Fibroblast of skin of back (primary cell): ENCODE measurements around the gene CR1.
A peak's percentile ranks its signal among the peaks of the same experiment; 100 is the strongest.
"Not testable (repeated sequence)": the region's sequence is repeated elsewhere in the genome, so short reads cannot be mapped to it uniquely, and the experiment has no call there.

Source experiments
- DNase-seq: peaks from one replicate; pipeline ENCODE4 v3.0.0-alpha.2; 2013

The CR1 gene

DNA sequence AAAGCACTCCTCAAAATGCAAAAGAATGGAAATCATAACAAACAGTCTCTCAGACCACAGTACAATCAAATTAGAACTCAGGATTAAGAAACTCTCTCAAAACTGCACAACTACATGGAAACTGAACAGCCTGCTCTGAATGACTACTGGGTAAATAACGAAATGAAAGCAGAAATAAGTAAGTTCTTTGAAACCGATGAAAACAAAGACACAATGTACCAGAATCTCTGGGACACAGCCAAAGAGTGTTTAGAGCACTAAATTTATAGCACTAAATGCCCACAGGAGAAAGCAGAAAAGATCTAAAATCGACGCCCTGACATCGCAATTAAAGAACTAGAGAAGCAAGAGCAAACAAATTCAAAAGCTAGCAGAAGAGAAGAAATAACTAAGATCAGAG lies 95.2 kb downstream of the CR1 start:
- DNase-seq: not testable (repeated sequence)

DNA sequence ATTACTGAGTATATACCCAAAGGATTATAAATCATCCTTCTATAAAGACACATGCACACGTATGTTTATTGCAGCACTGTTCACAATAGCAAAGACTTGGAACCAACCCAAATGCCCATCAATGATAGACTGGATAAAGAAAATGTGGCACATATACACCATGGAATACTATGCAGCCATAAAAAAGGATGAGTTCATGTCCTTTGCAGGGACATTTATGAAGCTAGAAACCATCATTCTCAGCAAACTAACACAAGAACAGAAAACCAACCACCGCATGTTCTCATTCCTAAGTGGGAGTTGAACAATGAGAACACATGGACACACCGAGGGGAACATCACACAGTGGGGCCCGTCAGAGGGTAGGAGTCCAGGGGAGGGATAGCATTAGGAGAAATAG lies 98.1 kb downstream of the CR1 start:
- DNase-seq: not testable (repeated sequence)

DNA sequence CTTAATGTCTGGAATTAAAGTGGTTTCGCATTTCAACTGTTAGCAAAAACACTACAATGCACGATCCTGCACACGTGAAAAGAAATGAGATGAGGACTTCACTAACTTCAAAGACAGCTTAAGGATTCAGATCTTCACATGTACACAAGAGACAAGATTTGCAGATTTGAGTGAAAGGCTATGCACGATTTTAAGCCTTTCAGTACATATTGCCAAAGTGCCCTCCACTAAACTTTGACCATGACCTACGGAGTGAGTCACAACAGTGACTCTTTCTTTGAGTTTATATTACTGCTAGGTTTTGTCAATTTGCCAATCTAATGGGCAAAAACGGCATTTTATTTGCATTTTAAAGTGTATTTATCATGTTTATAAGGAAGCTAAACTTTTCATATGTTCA lies 107.8 kb downstream of the CR1 start:
- DNase-seq: no peak

DNA sequence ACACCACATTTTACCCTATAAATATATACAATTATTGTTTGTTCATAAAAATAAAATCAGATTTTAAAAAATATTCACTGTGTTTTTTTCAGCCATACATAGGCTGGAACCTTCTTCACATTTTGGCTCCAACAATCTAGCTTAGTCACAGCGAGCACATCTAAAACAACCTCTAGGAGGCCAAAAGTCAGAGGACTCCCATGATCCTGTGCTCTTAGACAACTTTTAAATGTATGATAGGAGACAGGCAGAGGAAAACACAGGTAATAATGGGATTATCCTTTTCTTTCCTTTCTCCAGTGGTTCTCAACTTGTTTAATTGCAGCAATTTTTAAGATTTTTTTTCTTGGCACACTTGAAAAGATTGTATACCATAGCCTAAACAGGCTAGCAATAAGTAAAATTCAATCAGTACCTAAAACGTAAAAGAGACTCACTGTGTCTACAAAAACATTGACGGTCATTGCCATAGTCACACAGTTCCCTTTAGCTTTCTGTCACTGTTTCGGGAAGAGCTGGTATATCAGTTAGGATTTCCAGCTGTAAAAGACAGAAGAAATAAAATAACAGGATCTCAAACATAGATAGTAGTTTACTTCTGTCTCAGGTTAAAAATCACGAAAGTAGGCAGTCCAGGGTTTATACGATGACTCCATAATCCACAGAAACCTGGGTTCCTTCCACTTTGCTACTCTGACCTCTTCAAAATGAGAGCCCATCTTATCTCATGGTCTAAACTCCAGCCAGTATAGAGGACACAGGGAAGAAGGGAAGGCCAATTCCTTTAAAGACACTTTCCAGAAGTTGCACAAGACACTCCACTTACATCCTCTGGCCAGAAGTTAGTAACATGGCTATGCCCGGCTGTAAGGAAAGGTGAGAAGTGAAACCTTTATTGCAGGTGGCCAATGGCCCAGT lies 109.7 kb downstream of the CR1 start:
- no peak for DNase-seq

DNA sequence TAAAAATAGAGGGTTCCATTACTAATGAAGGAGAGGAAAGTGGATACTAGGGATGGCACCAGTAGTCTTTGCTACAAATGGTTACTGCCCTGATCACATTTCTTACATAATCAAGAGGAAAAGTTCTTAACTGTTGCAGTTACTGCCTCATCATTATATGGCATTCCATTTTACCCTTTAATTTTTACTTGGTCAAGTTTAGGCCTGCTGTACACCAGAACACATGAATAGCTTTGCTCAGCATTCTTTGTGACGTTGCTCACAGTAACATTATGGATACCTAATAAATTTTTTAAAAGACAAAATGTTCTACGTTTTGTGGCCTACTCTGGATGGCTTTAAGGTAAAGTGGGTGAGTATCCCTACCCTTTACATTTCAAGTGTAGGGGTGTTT lies 110.4 kb downstream of the CR1 start:
- DNase-seq: no peak

DNA sequence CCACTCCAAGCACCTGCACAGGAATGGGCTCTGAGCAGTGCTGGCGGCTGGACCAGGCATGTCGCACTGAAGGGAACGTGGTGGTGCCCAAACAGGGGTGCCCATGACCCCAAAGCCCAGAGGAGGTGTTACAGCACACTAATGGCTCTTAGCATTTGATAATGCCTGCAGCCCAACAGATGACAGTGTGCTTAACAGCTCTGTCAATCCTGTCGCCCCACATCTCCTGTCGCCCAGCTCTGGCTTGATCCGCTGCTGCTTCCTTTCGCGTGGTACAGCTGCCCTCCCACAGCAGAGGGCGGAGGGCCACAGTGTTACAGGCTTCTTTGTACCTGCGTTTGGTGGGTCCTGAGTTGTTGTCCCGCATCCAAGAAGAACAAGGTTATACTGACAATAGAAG lies 116.8 kb downstream of the CR1 start:
- DNase-seq: no peak

DNA sequence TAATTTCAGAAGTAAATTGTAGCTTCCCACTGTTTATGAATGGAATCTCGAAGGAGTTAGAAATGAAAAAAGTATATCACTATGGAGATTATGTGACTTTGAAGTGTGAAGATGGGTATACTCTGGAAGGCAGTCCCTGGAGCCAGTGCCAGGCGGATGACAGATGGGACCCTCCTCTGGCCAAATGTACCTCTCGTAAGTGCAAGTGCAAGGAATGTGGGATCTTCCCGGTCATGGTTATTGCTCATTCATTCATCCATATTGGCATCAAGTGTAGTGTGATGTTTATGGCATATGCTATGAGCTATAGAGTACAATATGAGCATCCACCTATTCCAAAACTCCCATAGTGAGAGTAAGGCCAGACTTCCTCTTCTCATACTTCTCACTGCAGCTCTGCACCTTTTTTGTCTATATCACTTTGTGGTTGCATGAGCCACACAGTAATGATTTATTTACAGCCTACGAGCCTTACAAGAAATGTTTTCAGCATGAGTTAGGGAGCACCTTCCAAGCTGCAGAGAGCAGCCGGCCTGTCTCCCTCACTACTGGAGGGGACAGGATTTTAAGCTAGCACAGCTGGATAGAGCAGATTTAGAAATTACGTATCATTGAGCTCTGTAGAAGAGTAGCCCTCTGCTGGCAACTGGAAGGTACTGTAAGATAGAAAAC lies 124.0 kb downstream of the CR1 start:
- DNase-seq: peak; percentile 43

DNA sequence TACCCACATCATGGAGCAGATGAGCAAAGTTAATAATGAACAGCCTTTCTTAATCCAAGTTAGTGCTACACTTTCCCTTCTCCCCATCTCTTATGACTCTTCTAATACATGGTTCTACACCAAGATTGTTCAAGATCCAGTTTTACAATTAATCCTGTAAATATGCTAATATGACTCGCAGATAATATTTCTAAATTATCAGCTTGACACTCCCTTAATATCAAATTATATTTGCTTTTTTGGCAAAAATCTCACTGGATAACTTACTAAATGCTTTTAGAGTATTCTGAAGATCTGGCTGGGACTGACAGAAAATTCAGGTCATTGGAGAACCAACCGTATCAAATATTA lies 124.6 kb downstream of the CR1 start:
- DNase-seq: no peak

DNA sequence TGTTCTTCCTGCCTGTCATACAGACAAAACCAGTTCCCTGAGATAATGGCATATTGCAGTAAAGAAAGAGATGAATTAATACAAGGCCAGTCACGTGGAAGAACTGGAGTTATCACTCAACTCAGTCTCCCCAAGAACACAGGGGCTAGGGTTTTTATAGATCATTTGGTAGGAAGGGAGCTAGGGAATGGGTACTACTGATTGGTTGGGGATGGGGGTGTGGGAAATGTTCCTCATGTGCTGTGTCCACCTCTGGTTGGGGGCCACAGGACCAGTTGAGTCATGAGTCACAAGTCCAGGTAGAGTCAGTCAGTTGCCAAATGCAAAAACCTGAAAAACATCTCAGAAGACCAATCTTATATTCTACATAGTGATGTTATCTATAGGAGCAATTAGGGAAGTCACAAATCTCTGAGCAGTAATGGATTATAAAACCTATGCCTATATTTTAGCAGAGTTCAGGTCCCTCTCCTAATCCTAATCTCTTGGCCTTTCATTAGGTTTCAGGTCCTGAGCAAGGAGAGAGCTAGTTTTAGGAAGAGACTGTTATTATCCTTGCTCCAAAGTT lies 129.6 kb downstream of the CR1 start:
- not testable (repeated sequence) for DNase-seq

DNA sequence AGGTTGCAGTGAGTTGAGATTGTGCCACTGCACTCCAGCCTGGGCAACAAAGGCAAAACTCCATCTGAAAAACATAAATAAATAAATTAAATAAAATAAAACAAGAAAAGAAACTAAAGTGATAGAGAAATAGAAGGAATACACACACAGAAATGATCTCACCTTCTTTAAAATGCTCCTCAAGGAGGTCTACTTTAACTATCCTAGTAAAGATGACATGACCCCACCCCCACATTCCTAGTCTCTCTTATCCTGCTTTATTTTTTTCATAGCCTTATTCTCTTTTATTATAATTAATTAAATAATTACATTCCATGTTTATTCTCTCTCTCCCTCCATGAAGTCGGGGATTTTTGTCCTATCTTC lies 131.0 kb downstream of the CR1 start:
- DNase-seq: no peak

DNA sequence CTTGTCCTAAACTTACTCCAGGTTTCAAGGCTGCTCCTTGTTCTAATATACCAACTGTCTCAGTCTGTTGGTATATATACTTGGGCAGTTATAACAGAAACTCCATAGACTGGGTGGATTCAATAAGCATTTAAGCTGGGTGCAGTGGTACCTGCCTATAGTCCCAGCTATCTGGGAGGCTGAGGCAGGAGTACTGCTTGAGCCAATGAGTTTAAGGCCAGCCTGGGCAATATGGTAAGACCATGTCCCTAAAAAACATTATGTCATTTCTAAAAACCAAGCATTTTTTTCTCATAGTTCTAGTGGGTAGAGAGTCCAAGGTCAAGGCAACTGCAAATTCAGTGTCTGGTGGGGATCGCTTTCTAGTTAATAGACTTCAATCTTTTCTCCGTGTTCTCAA lies 131.5 kb downstream of the CR1 start:
- DNase-seq: no peak

DNA sequence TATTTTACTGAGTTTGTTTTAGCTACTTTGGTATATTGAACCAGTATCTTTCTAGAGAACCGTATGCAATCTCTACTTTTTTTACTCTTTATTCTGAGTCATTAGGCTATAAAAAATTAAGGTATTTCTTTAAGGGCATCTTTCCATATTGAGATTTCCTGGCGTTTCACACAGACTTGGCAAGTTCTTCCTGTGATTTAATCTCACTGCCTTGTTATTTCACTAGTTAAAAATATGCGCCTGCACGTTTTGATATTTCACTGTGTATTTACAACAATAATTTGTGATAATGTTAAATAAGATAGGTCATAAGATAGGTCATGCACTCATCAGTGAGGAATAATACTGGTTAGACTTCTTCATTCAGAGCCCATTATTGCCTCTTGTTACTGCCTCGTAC lies 132.8 kb downstream of the CR1 start:
- DNase-seq: no peak

DNA sequence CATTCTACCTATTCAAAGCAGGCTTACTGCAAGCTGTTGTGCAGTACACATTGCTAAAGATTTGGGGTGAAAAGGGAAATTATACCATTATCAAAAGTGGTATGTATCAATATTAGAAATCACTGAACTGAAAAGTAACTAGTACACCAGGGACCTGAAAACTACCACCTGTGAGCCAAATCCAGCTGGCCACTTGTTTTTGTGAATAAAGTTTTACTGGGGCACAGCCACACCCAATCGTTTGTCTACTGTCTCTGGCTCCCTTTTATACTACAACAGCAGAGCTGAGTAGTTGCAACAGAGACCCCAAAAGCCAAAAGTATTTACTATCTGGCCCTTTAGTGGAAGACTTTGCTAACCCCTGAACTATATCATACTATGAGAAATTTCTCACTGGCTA lies 135.2 kb downstream of the CR1 start:
- DNase-seq: no peak

DNA sequence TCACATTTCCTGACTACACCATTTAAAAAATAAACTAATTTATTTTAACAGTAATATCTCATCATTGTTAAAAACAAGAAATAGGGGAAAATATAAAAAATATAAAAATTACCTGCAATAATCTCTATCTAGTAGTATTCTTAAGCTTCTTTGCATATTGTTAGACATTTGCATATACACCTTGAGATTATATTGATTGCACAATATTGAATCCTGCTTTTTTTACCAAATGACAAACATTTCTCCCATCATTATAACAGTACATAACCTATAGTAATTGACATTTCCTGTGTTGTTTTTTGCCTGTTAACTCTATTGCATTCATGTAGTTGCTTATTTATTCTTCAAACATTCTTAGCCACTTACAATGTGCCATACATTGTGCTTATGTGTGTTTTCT lies 137.3 kb downstream of the CR1 start:
- DNase-seq: no peak

DNA sequence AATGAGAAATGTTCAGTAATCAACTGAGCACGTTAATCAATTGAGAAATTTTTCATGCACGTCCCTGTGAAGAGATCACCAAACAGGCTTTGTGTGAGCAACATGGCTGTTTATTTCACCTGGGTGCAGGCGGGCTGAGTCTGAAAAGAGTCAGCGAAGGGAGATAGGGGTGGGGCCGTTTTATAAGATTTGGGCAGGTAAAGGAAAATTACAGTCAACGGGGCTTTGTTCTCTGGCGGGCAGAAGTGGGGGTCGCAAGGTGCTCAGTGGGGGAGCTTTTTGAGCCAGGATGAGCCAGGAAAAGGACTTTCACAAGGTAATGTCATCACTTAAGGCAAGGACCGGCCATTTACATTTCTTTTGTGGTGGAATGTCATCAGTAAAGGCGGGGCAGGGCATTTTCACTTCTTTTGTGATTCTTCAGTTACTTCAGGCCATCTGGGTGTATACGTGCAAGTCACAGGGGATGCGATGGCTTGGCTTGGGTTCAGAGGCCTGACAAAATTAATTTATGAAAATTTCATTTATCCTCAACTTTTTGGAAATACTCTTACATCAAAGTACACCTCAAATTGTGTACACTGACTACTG lies 137.8 kb downstream of the CR1 start:
- DNase-seq: not testable (repeated sequence)

DNA sequence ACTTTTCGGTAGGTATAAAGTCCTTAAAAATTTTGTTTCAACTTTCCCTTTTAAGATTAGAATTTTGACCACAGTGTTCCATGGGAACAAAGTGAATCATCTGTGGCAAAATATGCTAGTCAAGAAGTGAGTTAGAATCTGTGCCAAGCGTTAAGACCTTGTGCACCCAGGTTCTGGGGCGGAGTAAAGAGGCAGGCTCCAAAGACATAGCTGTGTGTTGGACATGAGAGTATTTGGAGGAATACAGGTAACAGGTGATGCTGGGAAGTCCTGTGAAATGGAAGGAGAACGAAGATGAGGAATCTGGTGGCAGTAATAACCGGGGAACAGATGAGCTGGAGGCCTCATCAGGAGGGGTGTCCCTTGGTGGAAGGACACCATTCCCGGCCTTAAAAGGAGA lies 138.3 kb downstream of the CR1 start:
- DNase-seq: not testable (repeated sequence)

DNA sequence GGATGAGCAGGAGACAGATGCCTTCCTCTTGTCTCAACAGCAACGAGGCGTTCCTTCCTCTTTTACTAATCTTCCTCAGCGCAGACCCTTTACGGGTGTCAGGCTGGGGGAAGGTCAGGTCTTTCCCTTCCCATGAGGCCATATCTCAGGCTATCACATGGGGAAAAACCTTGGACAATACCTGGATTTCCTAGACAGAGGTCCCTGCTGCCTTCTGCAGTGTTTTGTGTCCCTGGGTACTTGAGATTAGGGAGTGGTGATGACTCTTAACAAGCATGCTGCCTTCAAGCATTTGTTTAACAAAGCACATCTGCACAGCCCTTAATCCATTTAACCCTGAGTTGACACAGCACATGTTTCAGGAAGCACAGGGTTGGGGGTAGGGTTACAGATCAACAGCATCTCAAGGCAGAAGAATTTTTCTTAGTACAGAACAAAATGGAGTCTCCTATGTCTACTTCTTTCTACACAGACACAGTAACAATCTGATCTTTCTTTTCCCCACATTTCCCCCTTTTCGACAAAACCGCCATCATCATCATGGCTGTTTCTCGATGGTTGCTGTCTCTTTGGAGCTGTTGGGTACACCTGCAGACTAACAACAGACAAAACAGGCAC lies 139.7 kb downstream of the CR1 start:
- DNase-seq: not testable (repeated sequence)

DNA sequence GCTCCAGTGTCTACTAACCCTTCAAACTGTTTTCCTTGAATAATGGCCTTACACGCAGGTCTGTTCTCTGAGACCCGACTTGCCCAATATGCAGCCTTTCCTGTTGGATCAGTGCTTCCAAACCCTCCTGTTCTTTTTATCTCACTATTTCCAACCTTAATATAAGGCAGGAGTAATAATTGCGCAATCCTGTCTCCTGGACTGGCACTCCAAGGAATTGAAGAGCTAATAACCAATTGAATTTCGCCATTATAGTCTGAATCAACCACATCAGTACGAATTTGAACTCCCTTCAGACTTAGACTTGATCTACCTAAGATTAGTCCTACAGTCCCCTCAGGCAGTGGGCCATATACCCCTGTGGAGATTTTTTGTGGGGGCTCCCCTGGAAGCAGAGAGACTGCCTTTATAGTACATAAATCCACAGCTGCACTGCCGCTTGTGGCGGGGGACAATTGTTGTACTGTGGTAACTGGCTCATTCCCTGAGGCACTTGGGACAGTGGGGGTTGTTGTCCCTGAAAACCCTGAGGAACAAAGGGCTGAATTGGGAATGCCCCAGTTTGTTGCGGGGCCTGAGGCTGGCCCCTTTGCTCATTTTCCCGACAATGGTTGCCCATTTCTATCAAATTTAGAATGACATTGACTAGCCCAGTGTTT lies 142.7 kb downstream of the CR1 start:
- not testable (repeated sequence) for DNase-seq

DNA sequence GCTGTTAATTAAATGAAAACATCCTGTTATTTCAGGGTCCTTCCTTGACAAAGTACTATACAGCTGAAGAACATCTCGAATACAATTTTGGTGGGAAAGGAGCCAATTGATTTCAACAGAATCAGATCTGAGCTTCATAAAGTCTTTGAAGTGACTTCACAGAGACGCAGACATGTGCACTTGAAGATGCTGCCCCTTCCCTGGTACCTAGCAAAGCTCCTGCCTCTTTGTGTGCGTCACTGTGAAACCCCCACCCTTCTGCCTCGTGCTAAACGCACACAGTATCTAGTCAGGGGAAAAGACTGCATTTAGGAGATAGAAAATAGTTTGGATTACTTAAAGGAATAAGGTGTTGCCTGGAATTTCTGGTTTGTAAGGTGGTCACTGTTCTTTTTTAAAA lies 143.4 kb downstream of the CR1 start:
- not testable (repeated sequence) for DNase-seq

DNA sequence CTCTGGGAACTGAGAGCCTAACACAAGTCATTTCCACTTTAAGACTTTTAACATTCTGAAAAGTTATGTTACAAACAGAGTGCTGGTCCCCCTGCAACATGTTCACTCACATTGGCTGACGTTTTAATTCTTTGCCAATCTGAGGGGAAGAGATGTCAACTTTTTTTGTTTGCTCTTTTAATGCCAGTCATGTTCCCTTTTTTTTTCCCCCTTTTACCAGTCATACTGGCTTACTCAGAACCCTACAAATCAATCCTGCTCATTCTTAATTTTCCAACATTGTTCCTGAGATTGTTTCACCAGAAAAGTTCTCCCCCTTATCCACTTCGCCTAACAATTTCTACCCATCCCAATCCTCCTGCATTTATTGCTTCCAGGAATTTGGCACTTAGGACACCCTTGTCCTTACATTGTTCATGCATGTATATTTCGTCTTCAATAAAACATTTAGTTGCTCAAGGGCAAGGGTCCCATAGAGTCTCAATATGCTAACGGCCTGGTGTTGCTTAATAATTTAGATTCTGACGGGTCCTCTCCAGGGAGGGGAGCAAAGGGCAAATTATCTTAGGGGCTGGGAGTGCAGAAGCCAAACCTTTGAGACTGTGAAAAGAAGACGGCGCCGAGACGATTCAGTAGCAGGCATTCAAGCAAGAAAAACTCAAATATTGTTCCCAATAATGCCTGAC lies 148.4 kb downstream of the CR1 start:
- no peak for DNase-seq

DNA sequence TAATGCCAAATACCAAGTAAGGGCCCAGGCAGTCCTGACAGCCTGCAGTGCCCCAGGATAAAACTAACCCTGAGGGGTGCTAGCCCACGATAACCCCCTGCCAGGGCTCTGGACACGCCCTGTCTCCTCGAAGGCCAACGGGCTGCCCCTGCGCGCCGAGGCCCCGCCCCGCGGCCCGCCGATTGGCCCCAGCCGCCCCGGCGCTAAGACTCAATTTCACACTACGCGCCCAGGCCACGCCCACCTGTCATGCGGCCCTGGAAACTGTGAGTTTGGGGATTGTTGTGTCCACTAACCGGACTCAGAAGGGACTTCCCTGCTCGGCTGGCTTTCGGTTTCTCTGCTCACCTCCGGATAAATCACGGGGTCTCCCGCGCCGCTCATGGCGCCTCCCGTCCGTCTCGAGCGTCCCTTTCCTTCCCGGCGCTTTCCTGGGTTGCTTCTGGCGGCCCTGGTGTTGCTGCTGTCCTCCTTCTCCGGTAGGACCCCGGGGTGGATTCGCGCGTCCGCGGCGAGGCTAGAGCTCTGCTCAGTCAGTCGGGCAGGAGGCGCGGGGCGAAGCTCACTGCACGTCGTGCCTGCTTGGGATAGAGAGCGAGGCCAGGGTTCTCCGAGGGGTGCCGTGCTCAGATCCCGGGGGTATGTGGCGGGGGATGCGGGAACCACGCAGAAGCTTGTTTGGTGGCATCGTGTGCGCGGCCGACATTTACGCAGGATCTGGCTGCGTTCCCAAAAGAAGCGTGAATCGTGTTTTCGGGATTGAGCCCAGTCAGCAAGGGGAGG lies 149.1 kb downstream of the CR1 start, which contains the start of gene CR1L:
Gene CR1L, plus strand, starts transcription at position 282 of the 783 bp plus-strand sequence. Its CDS starts 101 bp downstream, at position 383.
- peak; percentile 66 for DNase-seq
